ENCODE results near the gene OBP2B.
"Not testable (repeated sequence)": the region's sequence is repeated elsewhere in the genome, so short reads cannot be mapped to it uniquely, and the experiment has no call there.

The OBP2B gene

DNA sequence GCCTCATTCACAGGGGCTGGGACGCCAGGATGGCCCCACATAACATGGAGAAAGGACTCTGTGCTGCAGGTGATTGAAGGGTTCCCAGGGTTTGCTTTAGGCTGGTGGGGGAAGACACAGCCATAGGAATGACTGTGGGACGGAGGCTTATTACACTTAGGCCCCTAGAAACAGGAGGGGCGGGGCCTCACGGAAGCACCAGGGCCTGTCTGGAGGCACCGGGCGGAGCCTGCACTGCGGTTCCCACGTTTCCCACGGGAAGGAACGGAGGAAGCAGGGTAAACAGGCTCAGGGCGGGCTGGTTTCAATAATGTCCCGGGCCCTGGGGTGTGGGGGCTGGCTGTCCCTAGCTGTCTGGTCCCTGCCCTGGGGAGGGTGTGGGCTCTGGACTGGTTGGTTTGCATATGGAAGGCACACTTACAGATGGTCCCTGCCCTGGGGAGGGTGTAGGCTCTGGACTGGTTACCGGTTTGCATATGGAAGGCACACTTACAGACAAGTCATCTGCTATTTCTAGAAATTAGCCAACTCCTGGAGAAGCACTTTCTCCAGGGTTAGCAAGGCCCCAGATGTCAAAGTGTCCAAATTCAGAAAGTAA lies 14.2 kb upstream of the OBP2B start:
- in situ Hi-C loops (cut with MboI; ENCODE audit: low sequenced_read_pairs) = not testable (repeated sequence)

DNA sequence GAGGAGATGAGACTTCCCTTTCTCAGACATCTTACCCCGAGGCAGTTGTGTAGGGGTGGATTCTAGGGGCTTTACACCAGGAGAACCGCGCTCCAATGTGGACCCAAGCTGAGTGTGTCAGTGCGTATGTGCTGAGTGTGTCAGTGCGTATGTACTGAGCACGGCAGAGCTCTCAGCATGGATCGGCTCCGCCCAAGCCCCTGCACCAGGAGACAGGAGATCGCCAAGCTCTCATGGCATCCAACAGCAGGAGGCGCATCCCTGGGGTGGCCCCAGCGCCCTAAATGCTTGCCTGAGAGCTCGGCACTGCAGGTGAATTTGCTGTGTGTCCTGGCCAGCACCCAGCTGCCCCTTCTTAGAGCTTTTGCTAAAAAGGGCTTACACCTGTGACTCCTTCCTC lies 12.9 kb upstream of the OBP2B start:
- in situ Hi-C loops (cut with MboI; ENCODE audit: low sequenced_read_pairs) = not testable (repeated sequence)

DNA sequence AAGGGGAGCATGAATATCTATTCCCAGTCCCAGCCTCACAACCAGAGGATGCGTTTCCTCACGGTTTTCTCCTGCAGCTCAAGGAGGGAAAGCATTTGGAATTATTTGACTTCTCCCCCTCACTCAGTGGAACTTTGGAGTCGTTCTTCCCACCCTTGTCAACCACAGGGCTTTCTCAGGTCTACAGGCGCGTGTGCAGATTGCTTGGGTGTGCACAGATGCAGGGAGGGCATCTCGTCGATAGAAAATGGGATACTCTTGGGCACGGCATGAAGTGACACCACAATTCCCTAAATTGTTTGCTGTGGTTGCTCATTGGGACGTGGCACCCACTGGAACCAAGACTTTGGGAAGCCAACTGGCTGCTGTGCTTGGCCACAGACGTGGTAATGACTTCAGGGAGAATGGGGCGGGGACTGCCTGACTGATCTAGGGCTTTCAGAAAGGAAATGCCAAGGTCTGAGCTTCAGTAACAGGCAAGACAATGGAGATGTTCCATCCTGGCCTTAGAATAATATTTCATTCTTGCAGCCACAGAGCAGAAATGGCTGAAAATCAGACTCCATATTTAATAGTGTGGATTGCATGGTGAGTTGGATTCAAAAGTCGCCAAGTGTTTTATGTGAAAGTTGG lies 12.2 kb upstream of the OBP2B start:
- in situ Hi-C loops (cut with MboI; ENCODE audit: low sequenced_read_pairs) = no loop called here

DNA sequence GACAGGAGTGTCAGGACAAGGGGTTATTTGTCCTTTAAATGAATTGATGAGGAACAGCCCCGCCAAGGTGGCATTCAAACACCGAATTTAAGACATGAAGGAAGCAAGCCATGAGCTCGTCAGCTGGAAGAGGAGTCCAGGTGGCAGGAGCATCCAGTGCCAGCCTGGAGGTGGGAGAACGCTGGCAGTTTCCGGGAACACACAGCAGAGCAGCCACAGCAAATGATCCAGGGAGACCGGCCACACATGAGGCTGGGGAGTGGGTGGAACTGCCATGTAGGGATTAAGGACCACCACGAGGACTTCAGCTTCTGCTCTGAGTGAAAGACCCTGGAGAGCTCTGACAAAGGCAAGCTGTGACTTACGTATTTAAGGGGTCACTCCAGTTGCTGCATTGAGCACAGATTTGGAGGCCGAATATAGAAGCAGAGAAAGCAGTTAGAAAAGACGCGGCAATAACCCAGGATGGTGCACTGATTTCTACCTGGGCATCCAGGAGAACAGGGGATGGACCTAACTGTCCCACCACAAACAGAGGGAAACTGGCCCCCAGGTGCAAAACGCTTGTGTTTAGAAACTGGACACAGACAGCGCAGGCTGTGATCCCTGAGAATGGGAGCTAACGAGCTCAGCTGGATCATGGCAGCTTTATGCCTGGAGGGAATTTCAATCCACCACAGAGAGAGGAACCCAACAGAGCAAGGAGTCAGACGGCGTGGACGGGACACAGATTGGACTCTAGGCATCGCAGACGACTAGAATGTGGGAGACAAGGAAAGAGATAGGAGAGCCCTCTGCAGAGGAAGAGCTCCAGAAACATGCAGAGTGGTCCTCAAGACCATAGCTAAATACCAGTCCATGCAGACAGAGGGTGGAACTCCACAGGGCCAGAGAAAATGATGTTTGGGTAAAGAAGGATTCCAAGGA lies 9.3 kb upstream of the OBP2B start:
- in situ Hi-C loops (cut with MboI; ENCODE audit: low sequenced_read_pairs) = not testable (repeated sequence)

DNA sequence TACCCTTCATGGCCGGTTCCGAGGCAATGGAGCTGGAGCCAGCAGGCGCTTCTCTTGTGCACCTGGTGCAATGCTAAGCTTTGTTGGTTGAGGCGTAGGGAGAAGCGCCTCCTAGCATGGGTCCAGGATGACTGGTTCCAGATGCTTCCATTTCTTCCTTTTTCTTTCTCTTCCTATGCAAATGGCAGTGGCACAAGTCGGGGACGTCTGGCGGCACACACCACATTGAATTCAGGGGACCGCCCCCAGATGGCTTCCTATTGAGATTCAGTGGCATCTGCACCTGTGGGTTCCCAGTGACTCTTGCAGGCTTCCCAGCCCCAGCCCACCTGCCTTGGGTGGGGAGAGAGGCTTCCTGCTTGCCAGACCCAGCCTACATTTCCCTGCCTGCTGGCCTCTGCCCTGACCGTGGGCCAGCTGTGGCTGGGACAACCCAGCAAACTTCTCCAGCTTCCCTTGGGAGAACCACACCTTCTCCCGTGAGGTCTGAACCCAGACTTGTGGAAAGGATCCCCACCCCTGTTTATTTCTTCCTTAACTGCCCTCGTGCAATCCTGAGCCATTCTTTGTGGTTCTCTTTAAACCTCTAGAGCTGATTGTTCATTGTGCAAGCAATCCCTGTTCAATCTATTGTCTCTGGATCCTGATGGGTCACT lies 8.4 kb upstream of the OBP2B start:
- in situ Hi-C loops (cut with MboI; ENCODE audit: low sequenced_read_pairs) = not testable (repeated sequence)

- in situ Hi-C loops (cut with MboI; ENCODE audit: low sequenced_read_pairs) = not testable (repeated sequence)
Observed at GRCh38 chr9:133214276-133214675, 5.2 kb upstream of the OBP2B start.

DNA sequence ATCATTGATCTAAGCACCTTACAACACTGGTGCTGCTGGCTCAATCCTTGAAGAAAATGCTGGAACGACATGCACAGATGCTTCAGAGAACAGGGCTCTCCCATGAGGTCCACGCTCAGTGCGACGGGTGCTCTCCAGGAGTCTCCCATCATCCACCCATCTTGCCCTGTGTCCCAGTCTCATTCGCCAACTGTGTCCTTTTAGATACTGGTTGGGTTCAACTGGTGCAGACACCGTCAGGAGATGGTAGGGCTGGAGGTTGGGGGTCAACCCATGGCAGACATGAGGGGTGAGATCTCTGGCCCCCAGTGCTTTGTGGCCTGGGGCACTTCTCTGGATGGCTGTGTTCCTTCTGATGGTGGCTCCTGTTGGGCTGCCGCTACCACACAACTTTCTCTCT lies 1.6 kb upstream of the OBP2B start:
- in situ Hi-C loops (cut with MboI; ENCODE audit: low sequenced_read_pairs) = no loop called here

- in situ Hi-C loops (cut with MboI; ENCODE audit: low sequenced_read_pairs) = no loop called here
Observed at GRCh38 chr9:133210202-133210532, 1.1 kb upstream of the OBP2B start.

GRCh38 chr9:133209327-133210201 lies 514 bp upstream of the OBP2B start:
- in situ Hi-C loops (cut with MboI; ENCODE audit: low sequenced_read_pairs) = not testable (repeated sequence)

GRCh38 chr9:133208171-133208879 lies 725 bp downstream of the OBP2B start:
- in situ Hi-C loops (cut with MboI; ENCODE audit: low sequenced_read_pairs) = not testable (repeated sequence)

- in situ Hi-C loops (cut with MboI; ENCODE audit: low sequenced_read_pairs) = no loop called here
Observed at GRCh38 chr9:133207540-133208170, 1.4 kb downstream of the OBP2B start.

GRCh38 chr9:133207021-133207531 lies 2.0 kb downstream of the OBP2B start:
- in situ Hi-C loops (cut with MboI; ENCODE audit: low sequenced_read_pairs) = no loop called here

DNA sequence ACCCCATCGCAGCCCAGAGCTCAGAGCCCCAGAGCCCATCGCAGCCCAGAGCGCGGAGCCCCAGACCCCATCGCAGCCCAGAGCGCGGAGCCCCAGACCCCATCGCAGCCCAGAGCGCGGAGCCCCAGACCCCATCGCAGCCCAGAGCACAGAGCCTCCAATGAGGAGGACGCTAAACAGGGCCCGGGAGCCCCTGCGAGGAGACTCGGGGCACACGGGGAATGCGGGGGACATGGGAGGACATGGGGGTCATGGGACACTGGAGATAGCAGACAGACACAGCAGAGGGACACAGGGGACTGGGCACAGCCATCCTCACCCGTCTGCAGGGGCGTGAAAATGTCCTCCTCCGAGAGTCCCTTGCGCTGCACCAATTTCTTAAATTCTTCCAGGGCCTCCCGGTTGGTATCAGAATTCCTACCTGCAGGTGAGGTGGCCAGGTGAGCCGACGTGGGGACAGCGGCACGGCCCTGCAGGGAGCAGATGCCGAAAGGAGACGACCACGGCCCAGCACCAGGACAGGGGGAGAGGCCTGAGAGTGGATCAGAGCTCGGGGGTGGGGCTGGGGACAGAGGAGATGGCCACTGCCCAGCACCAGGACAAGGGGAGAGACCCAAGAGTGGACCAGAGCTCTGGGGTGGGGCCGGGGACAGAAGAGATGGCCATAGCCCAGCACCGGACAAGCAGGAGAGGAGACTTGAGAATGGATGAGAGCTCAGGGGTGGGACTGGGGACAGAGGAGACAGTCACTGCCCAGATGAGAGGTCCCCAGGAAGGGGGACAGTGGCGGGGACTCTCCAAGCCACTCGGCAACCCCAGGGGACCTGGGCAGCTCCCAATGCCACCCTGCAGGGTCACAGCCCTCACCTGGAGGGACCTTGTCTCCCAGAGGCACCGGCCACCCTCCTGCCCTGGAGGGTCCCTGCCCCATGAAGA lies 2.8 kb downstream of the OBP2B start:
- in situ Hi-C loops (cut with MboI; ENCODE audit: low sequenced_read_pairs) = no loop called here

- in situ Hi-C loops (cut with MboI; ENCODE audit: low sequenced_read_pairs) = not testable (repeated sequence)
Observed at GRCh38 chr9:133205481-133205887, 3.6 kb downstream of the OBP2B start.

- in situ Hi-C loops (cut with MboI; ENCODE audit: low sequenced_read_pairs) = no loop called here
Observed at GRCh38 chr9:133204993-133205336, 4.1 kb downstream of the OBP2B start.

DNA sequence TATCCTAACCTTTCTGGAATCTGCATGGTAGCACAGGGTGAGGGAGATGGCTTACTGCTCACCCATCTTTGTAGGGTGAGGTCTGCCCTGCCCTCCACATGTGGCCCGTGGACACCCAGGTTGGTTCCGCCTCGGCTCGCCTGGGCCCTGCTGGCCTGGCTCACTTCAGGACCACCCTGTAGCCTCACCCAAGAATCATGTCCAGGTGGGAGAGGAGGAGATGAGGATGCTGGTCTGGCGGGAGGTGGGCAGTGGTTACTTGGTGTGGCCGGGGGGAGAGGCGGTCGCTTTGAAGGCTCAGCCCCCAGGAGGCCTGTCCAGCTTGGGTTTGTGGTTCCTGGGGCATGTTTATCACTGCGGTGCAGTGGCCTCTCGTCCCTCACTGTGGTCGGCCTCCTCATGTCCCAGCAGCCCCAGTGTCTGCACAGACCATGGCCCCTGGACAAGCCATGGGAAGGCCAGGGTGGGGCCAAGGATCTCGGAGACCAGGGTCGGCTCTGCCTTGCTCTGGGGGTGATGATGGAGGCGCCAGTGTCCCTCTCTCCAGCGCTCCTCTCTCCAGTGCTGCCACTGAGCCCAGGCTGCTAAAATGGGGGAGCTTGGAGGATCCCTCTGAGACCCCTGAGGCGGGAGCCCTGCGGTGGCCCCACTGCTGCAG lies 4.6 kb downstream of the OBP2B start:
- in situ Hi-C loops (cut with MboI; ENCODE audit: low sequenced_read_pairs) = no loop called here

- in situ Hi-C loops (cut with MboI; ENCODE audit: low sequenced_read_pairs) = no loop called here
Observed at GRCh38 chr9:133203506-133204075, 5.5 kb downstream of the OBP2B start.
